Prostate gland (tissue), 2 donors: ENCODE results near the gene DNASE1L2. TPM values are rescaled to one million over a fixed set of nuclear protein-coding genes. Genes with fewer than 3 reads are reported as not detected.

Experiments
- DNase-seq: peaks from one replicate; pipeline ENCODE4 v3.0.0-alpha.2; 2019; ENCODE audit warnings: low spot score
- H3K27ac ChIP-seq, 2 donors: fragments of 200-600 bp; sonication (generic); 2 replicates each; pipeline ENCODE4 v1.5.1; 2017 to 2019
- H3K27me3 ChIP-seq: fragments of 200-600 bp; sonication (generic); replicated peaks from 2 replicates; pipeline ENCODE4 v1.5.1; 2019; ENCODE audit not compliant: insufficient read depth
- H3K36me3 ChIP-seq, 2 donors: fragments of 200-600 bp; sonication (generic); 1 replicate in 1 of 2; 2 replicates in 1 of 2; pipeline versions ENCODE4 v1.5.1 to v1.8.1; 2017 to 2019
- H3K4me1 ChIP-seq: fragments of 200-600 bp; sonication (generic); replicated peaks from 2 replicates; pipeline ENCODE4 v1.5.1; 2019
- H3K4me3 ChIP-seq, 2 donors: fragments of 200-600 bp; sonication (generic); 2 replicates each; pipeline ENCODE4 v1.5.1; 2017 to 2019
- H3K9me3 ChIP-seq: fragments of 200-600 bp; sonication (generic); 2 replicates; pipeline ENCODE4 v1.5.1; 2017
- CTCF ChIP-seq, 4 experiments: fragments of 200-600 bp in 2 of 4; fragments of 450-650 bp in 2 of 4; sonication (generic) in 2 of 4; IDR thresholded peaks; 1 replicate in 3 of 4; 2 replicates in 1 of 4; pipeline ENCODE4 v1.5.1; 2016 to 2019; ENCODE audit warnings: antibody characterized with exemption in 4 of 4, mild to moderate bottlenecking in 2 of 4, moderate library complexity in 2 of 4
- POLR2A ChIP-seq: fragments of 450-650 bp; IDR thresholded peaks from one replicate; pipeline ENCODE4 v1.6.1; 2016; ENCODE audit warnings: antibody characterized with exemption, mild to moderate bottlenecking
- POLR2AphosphoS5 ChIP-seq: sonication (generic); formaldehyde crosslinking; IDR thresholded peaks from one replicate; pipeline ENCODE4 v1.6.1; 2017; ENCODE audit warnings: antibody characterized with exemption
- WGBS: methylation state at CpG from one replicate; pipeline ENCODE4 v1.1.5; 2018; 5-methylcytosine and 5-hydroxymethylcytosine counted together
- intact Hi-C: fragments of 100-400 bp; cut with DNase I; formaldehyde crosslinking; loops from one replicate; pipeline ENCODE4 v1.14.2; 2022
- total RNA-seq, 2 donors: library from RNA; depleted of rRNA; stranded (reverse); fragments of >200 nt; gene quantifications; one replicate each; pipeline ENCODE4 v1.1.0, GENCODE V29; 2016

The DNASE1L2 gene
- total RNA-seq, 2 donors from 2014 or later = 0.77 to 4.6 TPM

GRCh38 chr16:2273484-2273883, 37.2 kb downstream of the DNASE1L2 start:
- TF ChIP-seq POLR2A (no peak), CTCF (IDR thresholded peaks at IDR 0.05) (no peak), POLR2AphosphoS5 (no peak)
- intact Hi-C loops = no loop called here
- Histone ChIP-seq H3K27ac (no peak overlapping the region), H3K4me1 (peaks cover 4% of the 10 kb centered on the region), H3K36me3 (no peaks in the 10 kb centered on the region), H3K4me3 (no peak overlapping the region), H3K27me3 (no peaks in the 10 kb centered on the region), H3K9me3 (no peaks in the 10 kb centered on the region)
- WGBS = 74% methylated on average over 16 of the region's 16 CpGs
- DNase-seq = no peak

GRCh38 chr16:2273931-2274330, 37.7 kb downstream of the DNASE1L2 start:
- intact Hi-C loops = no loop called here
- H3K36me3 ChIP-seq = no peaks in the 10 kb centered on the region
- H3K4me1 ChIP-seq = peaks cover 4% of the 10 kb centered on the region
- WGBS = 84% methylated on average over 8 of the region's 10 CpGs
- no peak for DNase-seq
- no peaks in the 10 kb centered on the region for H3K27me3 ChIP-seq
- no peaks in the 10 kb centered on the region for H3K9me3 ChIP-seq
- H3K27ac ChIP-seq = no peak overlapping the region
- TF ChIP-seq CTCF (IDR thresholded peaks at IDR 0.05) (no peak), POLR2AphosphoS5 (no peak), POLR2A (no peak)
- no peak overlapping the region for H3K4me3 ChIP-seq

- TF ChIP-seq POLR2A = no peak
- no peak for TF ChIP-seq CTCF (IDR thresholded peaks at IDR 0.05)
- TF ChIP-seq POLR2AphosphoS5 = no peak
- WGBS = 77% methylated on average over 30 of the region's 30 CpGs
- Histone ChIP-seq H3K9me3 (no peaks in the 10 kb centered on the region), H3K27me3 (no peaks in the 10 kb centered on the region), H3K36me3 (no peaks in the 10 kb centered on the region), H3K27ac (no peak overlapping the region), H3K4me1 (no peaks in the 10 kb centered on the region), H3K4me3 (no peak overlapping the region)
- DNase-seq = no peak
- intact Hi-C loops = no loop called here
These were observed 39.5 kb downstream of the DNASE1L2 start for GRCh38 chr16:2275476-2276367.

GRCh38 chr16:2276368-2277195, 40.3 kb downstream of the DNASE1L2 start:
- no peak overlapping the region for H3K4me3 ChIP-seq
- no peak for DNase-seq
- no peaks in the 10 kb centered on the region for H3K4me1 ChIP-seq
- H3K27ac ChIP-seq = no peak overlapping the region
- WGBS = 59% methylated on average over 26 of the region's 26 CpGs
- intact Hi-C loops = no loop called here
- TF ChIP-seq POLR2AphosphoS5 (no peak), CTCF (IDR thresholded peaks at IDR 0.05) (no peak), POLR2A (no peak)
- H3K27me3 ChIP-seq = no peaks in the 10 kb centered on the region
- H3K36me3 ChIP-seq = no peaks in the 10 kb centered on the region
- no peaks in the 10 kb centered on the region for H3K9me3 ChIP-seq
